Progenitor cell of endocrine pancreas (in vitro differentiated cells): ENCODE results near the gene SPTBN2. TPM values are rescaled to one million over a fixed set of nuclear protein-coding genes. Genes with fewer than 3 reads are reported as not detected.

Source experiments
- DNase-seq: peaks from one replicate; pipeline ENCODE4 v3.0.0; 2021; ENCODE audit warnings: low spot score; ENCODE audit not compliant: unreplicated experiment
- H3K27ac Mint-ChIP-seq: 2 replicates; pipeline ENCODE4 v1.8.0; 2021; ENCODE audit warnings: mild to moderate bottlenecking, moderate library complexity, mixed read lengths
- H3K27me3 Mint-ChIP-seq: 2 replicates; pipeline ENCODE4 v1.8.0; 2021; ENCODE audit warnings: mixed read lengths
- H3K36me3 Mint-ChIP-seq: 2 replicates; pipeline ENCODE4 v1.8.0; 2022; ENCODE audit warnings: mixed read lengths; ENCODE audit not compliant: insufficient read depth
- H3K4me1 Mint-ChIP-seq: 2 replicates; pipeline ENCODE4 v1.8.0; 2021; ENCODE audit warnings: low read depth, mixed read lengths
- H3K4me3 Mint-ChIP-seq: 2 replicates; pipeline ENCODE4 v1.8.0; 2021; ENCODE audit warnings: low read depth, mild to moderate bottlenecking, moderate library complexity, mixed read lengths
- H3K9me3 Mint-ChIP-seq: 2 replicates; pipeline ENCODE4 v1.8.0; 2021; ENCODE audit warnings: low read depth, mixed read lengths
- CTCF ChIP-seq: fragments of 200-600 bp; sonication (generic); IDR thresholded peaks from one replicate; pipeline ENCODE4 v1.5.0; 2021; ENCODE audit warnings: antibody characterized with exemption, mild to moderate bottlenecking; ENCODE audit not compliant: unreplicated experiment
- total RNA-seq: library from RNA; stranded (reverse); gene quantifications from 2 replicates; pipeline ENCODE4 v1.2.1, GENCODE V29; 2021

Gene SPTBN2
- total RNA-seq, 1 donor from 2014 or later = 54.0 TPM

GRCh38 chr11:66677599-66678375 lies 51.2 kb downstream of the SPTBN2 start, which contains the start of gene RBM4B:
Gene RBM4B, minus strand, starts transcription at chr11:66677887. Its CDS starts 808 bp downstream, at chr11:66677079.
- no peaks in the 10 kb centered on the region for H3K27me3 Mint-ChIP-seq
- H3K4me1 Mint-ChIP-seq = peaks cover 26% of the 10 kb centered on the region
- H3K9me3 Mint-ChIP-seq = no peaks in the 10 kb centered on the region
- DNase-seq = peak; percentile 97
- no peak for TF ChIP-seq CTCF
- H3K27ac Mint-ChIP-seq = peak within 1 kb of the TSS; percentile 100
- H3K4me3 Mint-ChIP-seq = peak within 1 kb of the TSS; percentile 96
- peaks cover 11% of the 10 kb centered on the region for H3K36me3 Mint-ChIP-seq

GRCh38 chr11:66676931-66677598 lies 52.0 kb downstream of the SPTBN2 start:
- TF ChIP-seq CTCF = no peak
- H3K4me3 Mint-ChIP-seq = peak overlapping the region; percentile 96
- peak overlapping the region; percentile 100 for H3K27ac Mint-ChIP-seq
- no peak for DNase-seq
- H3K9me3 Mint-ChIP-seq = no peaks in the 10 kb centered on the region
- peaks cover 11% of the 10 kb centered on the region for H3K36me3 Mint-ChIP-seq
- H3K27me3 Mint-ChIP-seq = no peaks in the 10 kb centered on the region
- peaks cover 26% of the 10 kb centered on the region for H3K4me1 Mint-ChIP-seq

GRCh38 chr11:66676282-66676919 lies 52.6 kb downstream of the SPTBN2 start:
- Mint-ChIP-seq H3K27ac (peak overlapping the region; percentile 100), H3K9me3 (no peaks in the 10 kb centered on the region), H3K27me3 (no peaks in the 10 kb centered on the region), H3K36me3 (peaks cover 11% of the 10 kb centered on the region), H3K4me3 (peak overlapping the region; percentile 96), H3K4me1 (peaks cover 26% of the 10 kb centered on the region)
- no peak for TF ChIP-seq CTCF
- DNase-seq = no peak

- H3K27ac Mint-ChIP-seq = no peak overlapping the region
- peaks cover 29% of the 10 kb centered on the region for H3K4me1 Mint-ChIP-seq
- DNase-seq = no peak
- no peaks in the 10 kb centered on the region for H3K9me3 Mint-ChIP-seq
- H3K27me3 Mint-ChIP-seq = no peaks in the 10 kb centered on the region
- TF ChIP-seq CTCF = no peak
- peaks cover 11% of the 10 kb centered on the region for H3K36me3 Mint-ChIP-seq
- H3K4me3 Mint-ChIP-seq = peak overlapping the region; percentile 50
Observed at GRCh38 chr11:66674964-66675602, 53.9 kb downstream of the SPTBN2 start.

GRCh38 chr11:66670816-66671215 lies 58.2 kb downstream of the SPTBN2 start:
- peaks cover 10% of the 10 kb centered on the region for H3K36me3 Mint-ChIP-seq
- no peak overlapping the region for H3K27ac Mint-ChIP-seq
- H3K4me1 Mint-ChIP-seq = peaks cover 16% of the 10 kb centered on the region
- no peaks in the 10 kb centered on the region for H3K9me3 Mint-ChIP-seq
- no peak for TF ChIP-seq CTCF
- DNase-seq = no peak
- H3K27me3 Mint-ChIP-seq = no peaks in the 10 kb centered on the region
- no peak overlapping the region for H3K4me3 Mint-ChIP-seq
